CD1c-positive myeloid dendritic cell (primary cell): ENCODE results near the gene PANX2.
"Not testable (repeated sequence)": the region's sequence is repeated elsewhere in the genome, so short reads cannot be mapped to it uniquely, and the experiment has no call there.

Experiments
- DNase-seq: peaks from one replicate; pipeline ENCODE4 v3.0.0-alpha.2; 2016; ENCODE audit errors: extremely low spot score

Gene PANX2, protein sequence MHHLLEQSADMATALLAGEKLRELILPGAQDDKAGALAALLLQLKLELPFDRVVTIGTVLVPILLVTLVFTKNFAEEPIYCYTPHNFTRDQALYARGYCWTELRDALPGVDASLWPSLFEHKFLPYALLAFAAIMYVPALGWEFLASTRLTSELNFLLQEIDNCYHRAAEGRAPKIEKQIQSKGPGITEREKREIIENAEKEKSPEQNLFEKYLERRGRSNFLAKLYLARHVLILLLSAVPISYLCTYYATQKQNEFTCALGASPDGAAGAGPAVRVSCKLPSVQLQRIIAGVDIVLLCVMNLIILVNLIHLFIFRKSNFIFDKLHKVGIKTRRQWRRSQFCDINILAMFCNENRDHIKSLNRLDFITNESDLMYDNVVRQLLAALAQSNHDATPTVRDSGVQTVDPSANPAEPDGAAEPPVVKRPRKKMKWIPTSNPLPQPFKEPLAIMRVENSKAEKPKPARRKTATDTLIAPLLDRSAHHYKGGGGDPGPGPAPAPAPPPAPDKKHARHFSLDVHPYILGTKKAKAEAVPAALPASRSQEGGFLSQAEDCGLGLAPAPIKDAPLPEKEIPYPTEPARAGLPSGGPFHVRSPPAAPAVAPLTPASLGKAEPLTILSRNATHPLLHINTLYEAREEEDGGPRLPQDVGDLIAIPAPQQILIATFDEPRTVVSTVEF

DNA sequence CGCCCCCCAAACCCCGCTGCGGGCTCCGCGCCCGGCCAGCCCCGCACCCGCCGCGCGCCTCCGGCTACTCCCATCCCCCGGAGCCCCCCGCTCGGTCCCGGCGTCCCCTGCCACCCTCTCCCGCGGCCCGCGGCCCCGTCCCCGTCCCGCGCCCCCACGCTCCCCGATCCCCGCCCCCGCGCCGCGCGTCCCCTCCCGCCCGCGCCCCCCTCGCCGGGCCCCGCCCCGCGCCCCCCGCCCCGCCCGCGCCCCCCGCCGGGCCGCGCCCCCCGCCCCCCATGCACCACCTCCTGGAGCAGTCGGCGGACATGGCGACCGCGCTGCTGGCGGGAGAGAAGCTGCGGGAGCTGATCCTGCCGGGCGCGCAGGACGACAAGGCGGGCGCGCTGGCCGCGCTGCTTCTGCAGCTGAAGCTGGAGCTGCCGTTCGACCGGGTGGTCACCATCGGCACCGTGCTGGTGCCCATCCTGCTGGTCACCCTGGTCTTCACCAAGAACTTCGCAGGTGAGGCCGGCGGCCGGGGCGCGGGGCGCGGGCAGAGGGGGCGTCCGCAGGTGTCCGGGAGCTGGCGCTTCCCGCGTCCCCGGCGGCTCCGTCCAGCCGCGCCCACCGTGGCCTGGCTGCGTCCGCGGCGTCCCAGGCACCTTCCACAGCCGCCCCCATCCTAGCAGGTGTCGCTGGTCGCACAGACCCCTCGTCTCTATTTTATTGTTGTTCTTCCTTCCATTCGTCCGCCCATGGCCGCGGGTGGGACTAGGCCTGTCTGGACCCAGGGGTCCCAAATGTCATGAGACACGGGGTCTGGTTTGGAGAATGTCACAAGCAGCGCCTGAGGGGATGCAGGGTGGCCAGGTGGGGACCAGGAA, at the start of gene PANX2:
Gene PANX2 (plus strand): TSS at position 279 of the 866 bp plus-strand sequence. CDS start 0 bp downstream, at position 279.
- DNase-seq: no peak

DNA sequence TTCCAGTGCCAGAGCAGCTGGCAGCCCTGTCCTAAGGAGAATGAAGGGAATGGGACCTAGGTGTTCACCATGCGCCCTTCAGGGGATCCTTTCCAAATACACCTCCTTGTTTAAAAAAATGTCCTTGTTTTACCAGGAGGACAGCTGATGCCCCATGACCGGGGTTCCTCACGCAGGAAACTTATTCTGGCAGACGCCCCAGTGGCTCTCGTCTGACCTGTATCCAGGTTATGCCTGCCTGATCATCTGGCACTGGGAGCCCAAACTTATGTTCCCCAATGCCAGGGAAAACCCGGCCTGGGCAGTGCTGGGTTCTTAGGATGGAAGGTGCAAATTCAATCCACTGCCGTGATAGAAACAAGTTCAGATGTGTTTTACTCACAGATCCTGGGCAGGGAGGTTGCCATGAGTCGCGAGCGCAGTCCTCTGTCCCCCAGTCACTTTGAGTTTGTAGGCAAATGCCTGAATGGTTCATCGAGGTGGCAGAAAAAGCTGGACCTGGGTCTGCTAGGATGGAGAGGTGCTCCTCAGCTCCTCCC, 49.3 kb upstream of the PANX2 start:
- no peak for DNase-seq

DNA sequence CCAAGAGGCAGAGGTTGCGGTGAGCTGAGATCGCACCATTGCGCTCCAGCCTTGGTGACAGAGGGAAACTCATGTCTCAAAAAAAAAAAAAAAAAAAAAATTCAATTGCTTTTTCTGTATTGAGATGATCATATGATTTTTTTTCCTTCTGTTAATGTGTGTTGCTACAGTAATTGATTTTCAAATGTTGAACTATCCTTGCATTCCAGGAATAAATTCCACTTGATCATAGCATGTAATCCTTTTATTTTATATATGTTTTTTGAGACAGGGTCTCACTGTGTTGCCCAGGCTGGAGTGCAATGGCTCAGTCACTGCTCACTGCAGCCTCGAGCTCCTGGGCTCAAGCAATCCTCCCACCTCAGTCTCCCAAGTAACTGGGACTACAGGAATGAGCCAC, 47.4 kb upstream of the PANX2 start:
- DNase-seq: no peak

GRCh38 chr22:50125029-50125428, 45.5 kb upstream of the PANX2 start:
- DNase-seq: no peak

DNA sequence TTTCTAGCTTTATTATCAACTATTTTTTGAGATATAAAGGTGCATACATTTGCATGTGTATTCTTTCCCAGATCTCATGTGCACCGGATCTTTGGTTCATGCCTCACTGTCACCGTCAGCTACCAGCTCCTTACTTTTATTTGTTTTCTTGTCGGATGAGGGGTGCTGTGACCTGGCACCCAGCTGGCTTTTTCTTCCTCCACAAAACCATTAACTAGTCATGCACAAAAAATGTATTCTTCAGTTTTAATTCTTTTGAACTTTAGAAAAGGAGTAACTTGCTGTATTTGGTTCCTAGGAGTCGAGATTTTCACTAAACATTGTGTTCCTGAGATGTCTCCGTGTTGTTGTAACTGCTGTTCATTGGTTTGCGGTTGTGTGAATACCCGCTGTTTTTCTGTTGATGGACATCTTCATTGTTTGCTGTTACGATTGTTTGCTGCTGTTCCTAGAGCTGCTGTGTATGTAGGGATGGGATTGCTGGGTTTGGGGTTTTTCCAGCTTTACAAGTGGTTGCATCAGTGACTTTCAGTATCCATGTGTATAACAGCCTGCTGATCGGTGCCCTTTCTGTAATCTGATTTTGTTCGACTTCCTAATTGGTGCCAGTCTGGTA, 41.3 kb upstream of the PANX2 start:
- no peak for DNase-seq

DNA sequence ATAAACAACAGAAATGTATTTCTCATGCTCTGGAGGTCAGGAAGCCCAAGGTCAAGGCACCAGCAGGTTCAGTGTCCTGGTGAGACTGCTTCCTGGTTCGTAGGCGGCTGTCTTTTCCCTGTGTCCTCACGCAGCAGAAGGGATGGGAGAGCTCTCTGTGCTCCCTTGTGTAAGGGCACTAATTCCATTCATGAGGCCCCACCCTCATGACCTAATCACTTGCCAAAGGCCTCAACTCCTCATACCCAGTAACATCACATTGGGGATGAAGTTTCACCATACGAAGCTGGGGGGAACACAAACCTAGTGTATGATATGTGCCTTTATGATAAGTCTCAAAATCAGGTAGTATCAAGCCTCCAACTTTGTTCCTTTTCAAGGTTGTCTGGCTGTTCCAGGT, 38.6 kb upstream of the PANX2 start:
- no peak for DNase-seq

DNA sequence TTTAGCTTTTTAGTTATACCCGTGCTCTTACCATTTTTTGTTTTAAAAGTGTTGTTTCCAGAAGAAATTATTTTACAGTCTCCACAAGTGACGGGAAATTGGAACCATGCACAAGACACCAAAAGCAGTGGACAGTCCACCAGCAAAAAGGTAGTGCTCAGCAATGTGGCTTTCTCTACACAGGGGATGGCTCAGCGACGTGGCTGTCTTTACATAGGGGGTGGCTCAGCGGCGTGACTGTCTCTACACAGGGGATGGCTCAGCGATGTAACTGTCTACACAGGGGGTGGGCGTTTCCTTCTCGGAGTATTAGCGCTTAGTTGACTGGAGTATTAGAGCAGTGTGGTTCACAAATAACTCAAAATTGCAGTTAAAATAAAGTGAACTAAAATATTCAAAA, 36.0 kb upstream of the PANX2 start:
- no peak for DNase-seq

DNA sequence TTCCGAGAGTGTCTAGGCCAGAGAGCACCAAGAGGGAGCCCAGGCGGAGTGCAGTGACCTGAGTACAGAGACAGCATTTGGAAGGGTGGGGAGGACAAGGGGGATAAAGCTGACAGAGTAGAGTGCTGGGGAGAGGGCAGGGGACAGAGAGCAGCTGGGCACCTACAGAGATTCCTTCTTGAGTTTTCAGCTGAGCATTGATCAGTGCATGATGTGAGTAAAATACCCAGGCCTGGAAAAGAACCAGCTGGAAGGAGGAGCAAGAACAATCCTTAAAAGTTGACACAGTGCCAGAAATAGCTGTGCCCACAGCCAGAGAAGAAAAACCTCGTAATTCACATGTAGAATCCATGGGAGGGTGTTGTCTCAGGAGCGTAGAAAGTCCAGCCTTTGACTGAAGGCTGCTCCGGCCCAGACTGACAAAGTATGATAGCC, 33.9 kb upstream of the PANX2 start:
- no peak for DNase-seq

GRCh38 chr22:50137277-50137676, 33.3 kb upstream of the PANX2 start:
- not testable (repeated sequence) for DNase-seq

DNA sequence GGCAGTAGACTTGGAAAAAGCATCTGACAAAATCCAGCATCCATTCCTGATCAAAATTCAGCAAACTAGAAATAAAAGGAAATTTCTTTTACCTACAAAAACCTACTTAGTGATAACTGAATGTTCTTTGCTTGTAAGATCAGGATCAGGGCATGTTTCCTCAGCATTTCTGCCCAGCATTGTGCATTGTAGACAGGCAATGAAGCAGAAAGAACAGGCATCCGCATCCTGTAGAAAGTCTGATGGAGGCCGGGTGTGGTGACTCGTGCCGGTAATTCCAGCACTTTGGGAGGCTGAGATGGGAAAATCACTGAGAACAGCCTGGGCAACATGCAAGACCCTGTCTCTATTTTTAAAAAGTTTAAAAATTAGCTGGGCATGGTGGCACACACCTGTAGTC, 32.5 kb upstream of the PANX2 start:
- no peak for DNase-seq

DNA sequence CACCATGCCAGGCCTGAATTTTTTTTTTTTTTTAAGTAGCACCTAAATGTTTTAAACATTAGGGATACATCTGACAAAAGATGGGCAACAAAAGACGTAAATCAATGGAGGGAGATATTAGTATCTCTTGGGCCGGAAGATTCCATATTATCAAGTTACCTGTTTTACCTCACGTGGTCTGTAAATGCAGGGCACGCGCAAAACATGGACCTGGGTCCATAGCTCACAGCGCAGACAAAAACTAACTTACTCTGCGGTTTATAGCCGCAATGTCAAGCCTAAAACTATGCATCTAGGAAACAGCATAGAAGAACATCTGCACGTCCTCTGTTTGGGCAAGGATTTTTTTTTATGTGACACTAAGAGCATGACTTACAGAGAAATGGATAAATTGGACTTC, 31.5 kb upstream of the PANX2 start:
- no peak for DNase-seq

DNA sequence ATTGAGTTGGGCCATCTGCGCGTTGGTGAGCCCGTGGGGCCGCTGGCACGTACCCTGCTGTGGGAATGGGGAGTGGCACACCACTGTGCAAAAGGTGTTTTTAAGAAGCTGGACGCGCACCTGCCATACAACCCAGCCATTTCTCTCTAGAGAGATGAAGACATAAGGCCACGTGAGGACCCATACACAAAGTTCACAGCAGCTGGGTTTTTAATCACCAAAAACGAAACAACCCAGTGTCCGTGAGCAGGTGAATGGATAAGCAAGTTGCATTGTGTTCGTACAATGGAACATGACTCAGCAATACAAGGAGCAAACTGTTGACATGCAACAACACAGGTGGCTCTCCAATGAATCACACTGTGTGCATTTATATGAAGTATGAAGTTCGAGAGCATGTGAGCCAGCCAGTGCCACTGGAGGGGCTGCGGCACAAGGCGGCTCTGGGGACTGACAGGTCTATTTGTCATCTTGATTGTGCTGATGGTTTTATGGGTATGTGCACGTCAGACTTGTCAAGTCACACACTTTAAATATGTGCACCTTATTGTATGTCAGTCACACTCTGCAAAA, 30.6 kb upstream of the PANX2 start:
- DNase-seq: no peak

DNA sequence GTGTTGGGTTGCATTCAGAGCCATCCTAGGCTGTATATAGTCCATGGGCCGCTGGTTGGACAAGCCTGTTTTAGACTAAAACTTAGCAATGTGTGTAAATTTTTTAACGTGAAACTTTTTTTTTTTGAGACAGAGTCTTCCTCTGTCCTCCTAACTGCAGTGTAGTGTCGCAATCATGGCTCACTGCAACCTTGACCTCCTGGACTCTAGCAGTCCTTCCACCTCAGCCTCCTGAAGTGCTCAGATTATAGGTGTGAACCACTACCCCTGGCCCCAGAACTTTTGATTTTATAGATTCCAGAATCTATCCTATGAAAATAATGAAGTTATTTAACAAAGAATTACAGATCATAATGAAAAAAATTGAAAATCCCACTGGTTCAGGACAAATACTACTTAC, 29.9 kb upstream of the PANX2 start:
- no peak for DNase-seq

- no peak for DNase-seq
Measured at GRCh38 chr22:50141462-50141861, 29.1 kb upstream of the PANX2 start.

DNA sequence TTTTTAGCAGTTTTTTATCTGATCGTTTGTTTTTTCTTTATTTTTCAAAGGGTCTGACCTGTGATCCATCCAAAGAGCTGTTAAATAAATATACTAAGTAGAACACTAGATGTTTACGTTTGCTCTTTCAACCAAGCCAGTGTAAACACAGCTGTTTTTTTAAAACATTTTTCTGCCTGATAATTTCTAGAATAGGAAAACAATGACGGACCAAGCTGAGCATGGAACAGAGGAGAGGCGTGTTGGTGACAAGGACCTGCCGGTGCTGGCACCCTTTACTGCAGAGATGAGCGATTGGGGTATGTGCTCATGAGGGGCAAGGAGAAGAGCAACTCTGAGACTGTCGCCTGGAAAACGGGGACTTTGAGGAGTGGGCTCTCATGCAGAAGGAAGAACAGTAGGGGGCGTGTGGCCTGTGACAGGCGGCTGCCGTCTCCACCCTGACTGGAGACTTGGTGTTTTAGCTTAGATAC, 28.6 kb upstream of the PANX2 start:
- DNase-seq: no peak

DNA sequence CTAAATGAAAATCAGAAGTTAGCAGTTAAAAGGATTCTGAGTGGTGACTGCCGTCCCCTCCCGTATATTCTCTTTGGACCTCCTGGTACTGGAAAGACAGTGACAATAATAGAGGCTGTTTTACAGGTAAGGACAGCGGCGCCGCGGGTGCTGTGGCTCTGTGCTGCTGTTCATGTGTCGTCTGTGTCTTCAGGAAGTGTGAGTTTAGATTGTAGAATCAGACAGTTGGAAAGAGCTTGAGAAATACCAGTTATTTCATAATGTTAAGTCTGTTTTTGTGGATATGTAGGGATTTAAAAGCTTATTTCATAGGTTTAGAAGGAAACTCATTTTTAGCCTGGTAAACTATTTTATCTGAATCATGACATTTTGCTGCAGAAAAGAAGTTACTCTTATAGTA, 27.4 kb upstream of the PANX2 start:
- no peak for DNase-seq

DNA sequence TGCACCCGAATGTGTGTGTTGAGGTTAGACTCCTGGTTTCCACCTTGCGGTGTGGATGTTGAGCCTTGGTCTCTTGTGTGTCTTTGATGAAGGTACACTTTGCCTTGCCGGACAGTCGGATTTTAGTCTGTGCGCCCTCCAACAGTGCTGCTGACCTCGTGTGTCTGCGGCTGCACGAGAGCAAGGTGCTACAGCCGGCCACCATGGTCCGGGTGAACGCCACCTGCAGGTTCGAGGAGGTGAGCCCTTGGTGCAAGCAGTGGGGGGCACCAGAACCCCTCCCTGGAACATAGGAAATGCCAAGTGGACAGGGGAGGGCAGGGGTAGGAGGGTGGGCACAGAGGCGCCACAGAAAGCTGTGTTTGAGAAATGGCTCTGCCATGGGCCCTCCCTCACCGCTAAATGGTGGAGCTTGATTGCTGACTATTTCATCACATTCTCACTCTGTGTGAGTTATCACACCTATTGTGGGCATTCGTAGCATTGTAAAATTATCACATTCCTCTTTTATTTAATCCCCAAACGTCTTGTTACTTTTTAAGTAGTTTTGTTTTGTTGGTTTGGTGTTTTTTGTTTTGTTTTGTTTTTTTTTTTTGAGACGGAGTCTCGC, 26.4 kb upstream of the PANX2 start:
- no peak for DNase-seq

DNA sequence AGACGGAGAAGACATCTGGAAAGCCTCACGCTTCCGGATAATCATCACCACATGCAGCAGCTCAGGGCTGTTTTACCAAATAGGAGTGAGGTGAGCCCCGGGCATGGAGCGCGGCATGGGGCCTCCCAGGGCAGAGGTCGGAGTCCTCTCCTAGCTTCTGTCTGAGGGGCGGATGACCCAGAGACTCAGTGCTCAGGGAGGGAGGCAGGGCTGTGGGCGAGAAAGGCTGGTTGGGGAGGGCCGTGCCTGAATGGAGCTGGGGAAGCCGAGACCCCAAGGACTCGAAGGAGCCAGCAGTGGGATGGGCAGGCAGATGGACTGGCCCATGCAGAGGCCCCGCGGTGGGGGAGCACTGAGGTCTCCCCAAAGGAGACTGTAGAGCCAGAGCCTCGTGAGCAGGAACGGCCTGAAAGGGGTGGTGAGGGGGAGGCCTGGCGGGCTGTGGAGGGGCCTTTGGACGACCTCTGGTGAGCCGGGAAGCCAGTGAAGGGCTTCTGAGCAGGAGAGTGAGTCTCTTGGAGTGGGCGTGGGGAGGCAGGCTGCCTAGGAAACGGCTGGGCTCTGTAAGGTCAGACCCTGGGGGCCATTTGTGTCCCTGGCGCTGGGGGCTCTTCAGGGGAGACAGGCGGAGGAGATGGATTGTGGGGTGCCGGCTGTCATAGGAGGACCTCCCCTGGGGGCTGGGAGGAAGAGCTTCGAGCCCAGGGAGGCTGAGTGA, 24.7 kb upstream of the PANX2 start:
- no peak for DNase-seq

- DNase-seq: peak; percentile 34
Measured at GRCh38 chr22:50146439-50147238, 23.9 kb upstream of the PANX2 start.
